Measurements from ENCODE around the gene SYT5.

DNA sequence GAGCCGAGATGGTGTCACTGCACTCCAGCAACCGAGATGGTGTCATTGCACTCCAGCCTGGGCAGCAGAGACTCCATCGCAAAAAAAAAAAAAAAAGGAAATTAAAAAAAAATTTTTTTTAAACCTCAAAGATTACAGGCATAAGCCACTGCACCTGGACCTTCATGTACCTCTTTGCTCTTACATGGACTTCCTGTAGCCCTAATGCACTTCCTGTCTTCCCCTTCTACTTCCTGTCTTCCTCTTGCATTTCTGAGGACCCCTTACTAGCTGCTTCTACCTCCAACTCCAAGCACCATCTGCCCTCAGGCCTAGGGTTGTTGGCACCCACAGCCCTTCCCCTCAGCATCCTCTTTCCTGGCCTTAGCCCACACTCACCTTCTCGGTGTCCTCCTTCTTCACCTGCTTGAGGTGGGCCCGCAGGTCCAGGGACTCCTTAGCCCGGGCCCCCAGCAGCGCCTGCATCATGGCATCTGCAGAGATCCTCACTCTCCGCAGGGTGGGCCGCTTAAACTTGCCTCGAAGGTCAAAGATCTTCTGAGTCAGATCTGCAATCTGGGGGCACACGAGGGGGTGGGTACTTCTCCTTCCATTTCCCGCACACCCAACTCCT, 26.3 kb downstream of the SYT5 start:
- TF ChIP-seq, protein P1, sequence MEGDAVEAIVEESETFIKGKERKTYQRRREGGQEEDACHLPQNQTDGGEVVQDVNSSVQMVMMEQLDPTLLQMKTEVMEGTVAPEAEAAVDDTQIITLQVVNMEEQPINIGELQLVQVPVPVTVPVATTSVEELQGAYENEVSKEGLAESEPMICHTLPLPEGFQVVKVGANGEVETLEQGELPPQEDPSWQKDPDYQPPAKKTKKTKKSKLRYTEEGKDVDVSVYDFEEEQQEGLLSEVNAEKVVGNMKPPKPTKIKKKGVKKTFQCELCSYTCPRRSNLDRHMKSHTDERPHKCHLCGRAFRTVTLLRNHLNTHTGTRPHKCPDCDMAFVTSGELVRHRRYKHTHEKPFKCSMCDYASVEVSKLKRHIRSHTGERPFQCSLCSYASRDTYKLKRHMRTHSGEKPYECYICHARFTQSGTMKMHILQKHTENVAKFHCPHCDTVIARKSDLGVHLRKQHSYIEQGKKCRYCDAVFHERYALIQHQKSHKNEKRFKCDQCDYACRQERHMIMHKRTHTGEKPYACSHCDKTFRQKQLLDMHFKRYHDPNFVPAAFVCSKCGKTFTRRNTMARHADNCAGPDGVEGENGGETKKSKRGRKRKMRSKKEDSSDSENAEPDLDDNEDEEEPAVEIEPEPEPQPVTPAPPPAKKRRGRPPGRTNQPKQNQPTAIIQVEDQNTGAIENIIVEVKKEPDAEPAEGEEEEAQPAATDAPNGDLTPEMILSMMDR (IDR thresholded peaks at IDR 0.05) = no peak
- no peak for TF ChIP-seq POLR2A (IDR thresholded peaks at IDR 0.05)
